DND-41 (cell line): ENCODE measurements around the gene TNFRSF19.

Source experiments
- CTCF ChIP-seq: IDR thresholded peaks from 2 replicates; pipeline ENCODE4 v1.5.1; 2012; ENCODE audit warnings: borderline replicate concordance, low read length, moderate library complexity, mild to moderate bottlenecking; ENCODE audit not compliant: poor library complexity, severe bottlenecking; ENCODE audit errors: extremely low read depth
- EZH2 ChIP-seq: IDR thresholded peaks from 3 replicates; pipeline ENCODE4 v1.6.1; 2012; ENCODE audit warnings: borderline replicate concordance, low read depth, mild to moderate bottlenecking, moderate library complexity, low read length, inconsistent platforms; ENCODE audit not compliant: severe bottlenecking

- TF ChIP-seq CTCF: no peak
- no peak for TF ChIP-seq EZH2
Measured at GRCh38 chr13:23571431-23571830, 1.2 kb downstream of the TNFRSF19 start.
